ENCODE data around the gene ALG3. TPM values are rescaled to one million over a fixed set of nuclear protein-coding genes. Genes with fewer than 3 reads are reported as not detected.

ALG3 gene
- total RNA-seq: 36.0 to 40.9 TPM (median 36.6 TPM) in 3 replicates

- H3K4me1 Mint-ChIP-seq: peaks cover 9% of the 10 kb centered on the region
These were observed at the start of gene ALG3 for GRCh38 chr3:184248454-184249411. TSS of gene ALG3 (minus strand) at chr3:184248962. CDS start at chr3:184248940, 22 bp downstream.

GRCh38 chr3:184296616-184297015 is 47.9 kb upstream of the ALG3 start:
- DNase-seq (ENCODE audit: low spot score in 2 of 2, unreplicated experiment in 2 of 2): no peak
- Mint-ChIP-seq H3K9me3 (no peaks in the 10 kb centered on the region), H3K27me3 (ENCODE audit: low read depth) (peaks cover 13% of the 10 kb centered on the region), H3K27ac (no peak overlapping the region), H3K4me1 (peaks cover 14% of the 10 kb centered on the region), H3K4me3 (no peak overlapping the region), H3K36me3 (peaks cover 7% of the 10 kb centered on the region)
- no peak for TF ChIP-seq CTCF (IDR thresholded peaks at IDR 0.05; ENCODE audit: unreplicated experiment)

More at GRCh38 chr3:184248454-184249411, at the start of gene ALG3:
- no peak for TF ChIP-seq CTCF (IDR thresholded peaks at IDR 0.05; ENCODE audit: unreplicated experiment)
- Mint-ChIP-seq H3K27ac (peak within 1 kb of the TSS; percentile 98), H3K36me3 (peaks cover 11% of the 10 kb centered on the region), H3K9me3 (no peaks in the 10 kb centered on the region), H3K4me3 (peak within 1 kb of the TSS; percentile 97), H3K27me3 (ENCODE audit: low read depth) (no peaks in the 10 kb centered on the region)
- DNase-seq (ENCODE audit: low spot score in 2 of 2, unreplicated experiment in 2 of 2): peak; percentile 72 to 91

- TF ChIP-seq CTCF (IDR thresholded peaks at IDR 0.05; ENCODE audit: unreplicated experiment): no peak
- H3K27me3 Mint-ChIP-seq (ENCODE audit: low read depth): peaks cover 13% of the 10 kb centered on the region
- H3K9me3 Mint-ChIP-seq: no peaks in the 10 kb centered on the region
- H3K36me3 Mint-ChIP-seq: peaks cover 2% of the 10 kb centered on the region
- DNase-seq (ENCODE audit: low spot score in 2 of 2, unreplicated experiment in 2 of 2): no peak
- peaks cover 13% of the 10 kb centered on the region for H3K4me1 Mint-ChIP-seq
- no peak overlapping the region for H3K4me3 Mint-ChIP-seq
- no peak overlapping the region for H3K27ac Mint-ChIP-seq
These were observed 47.0 kb upstream of the ALG3 start for GRCh38 chr3:184295771-184296170.

GRCh38 chr3:184291738-184292445 is 43.1 kb upstream of the ALG3 start:
- Mint-ChIP-seq H3K4me3 (no peak overlapping the region), H3K27me3 (ENCODE audit: low read depth) (peaks cover 34% of the 10 kb centered on the region)
- no peak for DNase-seq (ENCODE audit: low spot score in 2 of 2, unreplicated experiment in 2 of 2)

More at GRCh38 chr3:184291738-184292445, 43.1 kb upstream of the ALG3 start:
- Mint-ChIP-seq H3K36me3 (no peaks in the 10 kb centered on the region), H3K9me3 (no peaks in the 10 kb centered on the region), H3K4me1 (no peaks in the 10 kb centered on the region), H3K27ac (no peak overlapping the region)
- TF ChIP-seq CTCF (IDR thresholded peaks at IDR 0.05; ENCODE audit: unreplicated experiment): no peak

Data from mesothelial cell of epicardium (in vitro differentiated cells).